Endothelial cell of umbilical vein (primary cell): ENCODE data around the gene NAE1.

ENCODE experiments used
- EZH2 ChIP-seq: IDR thresholded peaks from 2 replicates; pipeline ENCODE4 v1.6.1; 2012; ENCODE audit warnings: borderline replicate concordance, low read depth, mild to moderate bottlenecking, moderate library complexity, low read length, inconsistent platforms; ENCODE audit not compliant: severe bottlenecking
- FOS ChIP-seq: IDR thresholded peaks from 2 replicates; pipeline ENCODE4 v1.6.1; 2011; ENCODE audit warnings: mild to moderate bottlenecking, low read length, moderate library complexity, borderline replicate concordance; ENCODE audit not compliant: insufficient read depth
- GATA2 ChIP-seq: IDR thresholded peaks from 2 replicates; pipeline ENCODE4 v1.7.0; 2011; ENCODE audit warnings: low read depth, mild to moderate bottlenecking, moderate library complexity, mixed read lengths, low read length; ENCODE audit not compliant: insufficient read length, insufficient read depth
- JUN ChIP-seq: IDR thresholded peaks from 2 replicates; pipeline ENCODE4 v1.6.1; 2011; ENCODE audit warnings: borderline replicate concordance, low read depth; ENCODE audit not compliant: insufficient read length, insufficient read depth
- MYC ChIP-seq: IDR thresholded peaks from one replicate; pipeline ENCODE4 v1.6.1; 2011; ENCODE audit warnings: mild to moderate bottlenecking, low read depth, low read length
- POLR2A ChIP-seq: IDR thresholded peaks from 2 replicates; pipeline ENCODE4 v1.6.1; 2012; ENCODE audit warnings: low read depth, mild to moderate bottlenecking, control low read depth, low read length
- POLR2AphosphoS5 ChIP-seq: IDR thresholded peaks from 2 replicates; pipeline ENCODE4 v1.6.1; 2012; ENCODE audit warnings: low read depth, mild to moderate bottlenecking, control low read depth, low read length, moderate library complexity; ENCODE audit not compliant: insufficient read depth
- TF ChIP-seq, protein P1 (sequence below), 2 donors: IDR thresholded peaks; 1 replicate in 1 of 2; 2 replicates in 1 of 2; pipeline ENCODE4 v1.5.1; 2011; ENCODE audit warnings: low read length in 2 of 2, mild to moderate bottlenecking in 2 of 2, moderate library complexity in 2 of 2, control low read depth in 1 of 2, inconsistent platforms in 1 of 2, low read depth in 1 of 2; ENCODE audit not compliant: insufficient read depth in 1 of 2; ENCODE audit errors: extremely low read depth in 1 of 2
- TF ChIP-seq, protein P2 (sequence below): IDR thresholded peaks from 2 replicates; pipeline ENCODE4 v1.6.1; 2011; ENCODE audit not compliant: insufficient read depth, insufficient read length

DNA sequence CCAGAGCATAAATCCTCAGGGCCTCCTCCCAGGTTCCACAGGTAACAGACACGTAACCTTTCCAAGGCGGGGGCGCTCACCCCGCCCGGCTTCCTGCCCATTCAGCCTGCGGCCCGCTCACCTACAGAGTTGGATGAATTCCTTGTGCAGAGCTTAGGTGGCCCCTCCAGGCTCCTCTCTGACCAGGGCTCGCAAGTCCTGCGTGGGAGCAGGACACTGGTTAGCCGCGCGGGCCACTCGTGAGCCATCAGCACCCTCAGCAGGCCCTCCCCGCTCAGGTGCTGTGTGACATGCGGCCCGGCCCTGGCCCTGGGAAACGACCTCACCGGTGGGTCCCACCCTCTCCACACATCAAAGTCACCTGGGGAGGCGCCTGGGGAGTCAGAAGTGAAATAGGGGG is 29.9 kb downstream of the NAE1 start:
- TF ChIP-seq POLR2AphosphoS5 (no peak), EZH2 (no peak), POLR2A (no peak), MYC (no peak), JUN (no peak), GATA2 (no peak), FOS (no peak)
- TF ChIP-seq, protein P1, sequence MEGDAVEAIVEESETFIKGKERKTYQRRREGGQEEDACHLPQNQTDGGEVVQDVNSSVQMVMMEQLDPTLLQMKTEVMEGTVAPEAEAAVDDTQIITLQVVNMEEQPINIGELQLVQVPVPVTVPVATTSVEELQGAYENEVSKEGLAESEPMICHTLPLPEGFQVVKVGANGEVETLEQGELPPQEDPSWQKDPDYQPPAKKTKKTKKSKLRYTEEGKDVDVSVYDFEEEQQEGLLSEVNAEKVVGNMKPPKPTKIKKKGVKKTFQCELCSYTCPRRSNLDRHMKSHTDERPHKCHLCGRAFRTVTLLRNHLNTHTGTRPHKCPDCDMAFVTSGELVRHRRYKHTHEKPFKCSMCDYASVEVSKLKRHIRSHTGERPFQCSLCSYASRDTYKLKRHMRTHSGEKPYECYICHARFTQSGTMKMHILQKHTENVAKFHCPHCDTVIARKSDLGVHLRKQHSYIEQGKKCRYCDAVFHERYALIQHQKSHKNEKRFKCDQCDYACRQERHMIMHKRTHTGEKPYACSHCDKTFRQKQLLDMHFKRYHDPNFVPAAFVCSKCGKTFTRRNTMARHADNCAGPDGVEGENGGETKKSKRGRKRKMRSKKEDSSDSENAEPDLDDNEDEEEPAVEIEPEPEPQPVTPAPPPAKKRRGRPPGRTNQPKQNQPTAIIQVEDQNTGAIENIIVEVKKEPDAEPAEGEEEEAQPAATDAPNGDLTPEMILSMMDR (IDR thresholded peaks at IDR 0.05; ENCODE audit: extremely low read depth in 1 of 2, insufficient read depth in 1 of 2, low read depth in 1 of 2, low read length in 2 of 2), result no peak
- TF ChIP-seq, protein P2, sequence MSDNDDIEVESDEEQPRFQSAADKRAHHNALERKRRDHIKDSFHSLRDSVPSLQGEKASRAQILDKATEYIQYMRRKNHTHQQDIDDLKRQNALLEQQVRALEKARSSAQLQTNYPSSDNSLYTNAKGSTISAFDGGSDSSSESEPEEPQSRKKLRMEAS, result no peak
